NCI-H526 treated with DMSO at 0.1 percent for 48 hours (cell line): ENCODE results near the gene PUS7.
"Not testable (repeated sequence)": the region's sequence is repeated elsewhere in the genome, so short reads cannot be mapped to it uniquely, and the experiment has no call there.

Experiments used
- DNase-seq: peaks from one replicate; lab custom pipeline; 2025; lab: John Stamatoyannopoulos, UW

The PUS7 gene

DNA sequence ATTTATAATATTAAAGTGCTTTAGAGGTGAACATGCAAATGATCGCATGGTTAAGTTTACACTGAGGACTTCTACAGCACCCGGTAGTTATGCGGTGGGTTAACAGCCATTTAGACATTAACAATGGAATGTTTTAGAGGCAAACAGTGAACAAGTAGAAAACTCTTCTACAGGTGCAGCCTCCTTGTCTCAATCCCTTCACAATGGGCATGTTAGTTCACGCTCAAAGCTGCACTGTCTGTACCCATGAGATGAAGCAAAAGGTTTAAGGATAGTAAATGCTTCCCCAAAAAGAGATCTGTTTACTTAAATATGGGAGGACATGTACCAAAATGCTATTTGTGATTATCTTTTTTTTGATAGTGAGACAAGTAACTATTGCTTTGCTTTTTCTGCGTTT is 25.1 kb downstream of the PUS7 start:
- peak; percentile 92 for DNase-seq

DNA sequence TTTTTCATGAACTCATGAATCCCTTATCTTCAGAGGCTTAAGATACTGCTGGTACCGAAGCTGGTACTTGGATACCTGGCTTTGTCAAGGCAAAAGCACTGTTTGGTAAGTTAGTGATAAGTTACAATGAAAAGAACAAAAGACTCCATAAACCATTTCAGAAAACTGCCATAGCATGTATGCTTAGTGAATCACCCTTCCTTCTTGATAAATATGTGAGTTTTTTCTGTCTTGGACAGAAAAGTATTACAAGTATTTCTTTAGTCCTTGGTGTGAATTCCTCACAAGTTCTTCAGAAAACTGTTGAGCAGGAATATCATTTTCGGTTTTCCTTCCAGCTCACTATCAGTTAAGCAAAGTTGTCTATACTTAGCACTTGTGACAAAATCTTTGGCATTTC is 25.6 kb downstream of the PUS7 start:
- DNase-seq = no peak

DNA sequence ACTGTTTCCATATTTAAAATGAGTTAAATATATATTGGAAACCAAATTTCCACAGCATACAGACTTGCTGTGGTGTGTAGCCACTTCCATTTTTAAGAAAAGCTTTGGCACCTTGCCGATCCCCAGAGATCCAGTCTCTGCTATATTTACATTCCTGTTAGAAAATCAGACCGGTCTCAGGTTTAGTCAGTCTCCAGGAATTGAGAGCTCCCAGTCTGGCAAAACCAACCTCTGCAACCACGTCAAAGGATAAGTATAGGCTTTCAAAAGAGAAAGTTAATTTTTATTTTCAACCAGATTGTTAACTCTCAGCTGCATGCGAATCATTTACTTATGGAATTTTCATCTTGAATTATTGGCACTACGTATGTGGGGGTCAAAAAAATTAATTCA is 28.2 kb downstream of the PUS7 start:
- DNase-seq = no peak

DNA sequence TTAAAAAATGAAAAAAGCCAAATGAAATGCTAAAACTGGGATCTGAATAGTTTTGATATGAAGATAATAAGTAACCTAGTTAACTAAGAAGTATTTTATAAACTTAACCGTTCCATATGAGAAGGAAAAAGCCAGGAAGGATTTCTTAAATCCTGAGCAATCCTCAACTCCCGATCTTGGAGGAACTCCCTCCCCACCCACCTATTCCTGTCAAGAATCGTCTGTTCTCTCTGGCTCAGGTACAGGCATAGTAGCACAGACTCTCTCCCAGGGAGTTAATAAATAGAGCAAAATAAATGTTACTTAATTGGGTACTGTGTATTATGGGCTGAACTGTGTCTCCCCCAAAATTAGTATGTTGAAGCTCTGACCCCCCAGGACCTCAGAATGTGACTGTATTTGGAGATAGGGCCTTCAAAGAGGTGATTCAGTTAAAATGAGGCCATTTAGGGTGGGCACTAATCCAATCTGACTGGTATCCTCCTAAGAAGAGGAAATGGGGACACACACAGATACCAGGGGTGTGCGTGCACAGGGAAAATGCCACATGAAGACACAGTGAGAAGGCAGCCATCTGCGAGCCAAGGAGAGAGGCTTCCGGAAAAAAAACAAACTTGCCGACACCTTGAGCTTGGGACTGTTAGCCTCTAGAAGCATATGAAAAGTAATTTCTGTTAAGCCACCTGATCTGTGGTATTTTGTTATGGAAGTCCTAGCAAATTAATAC is 28.7 kb downstream of the PUS7 start:
- no peak for DNase-seq

DNA sequence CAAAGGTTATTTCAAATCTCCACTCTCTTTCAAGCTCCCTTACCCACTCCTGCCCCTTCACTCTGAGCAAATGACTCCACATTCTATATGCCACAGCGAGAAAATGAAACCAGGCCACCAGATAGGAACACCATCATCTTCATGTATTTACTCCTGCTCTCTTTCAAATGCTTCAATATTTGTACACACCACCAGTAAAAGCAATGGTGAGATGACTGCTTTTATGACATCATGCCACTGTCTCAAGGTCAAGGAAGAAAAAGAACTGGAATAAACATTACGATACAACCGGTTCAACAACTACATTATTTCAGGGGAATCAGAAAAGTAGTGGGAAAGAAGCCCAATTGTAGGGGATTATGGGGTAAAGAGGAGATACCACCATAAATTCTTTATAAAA is 32.7 kb downstream of the PUS7 start:
- no peak for DNase-seq

DNA sequence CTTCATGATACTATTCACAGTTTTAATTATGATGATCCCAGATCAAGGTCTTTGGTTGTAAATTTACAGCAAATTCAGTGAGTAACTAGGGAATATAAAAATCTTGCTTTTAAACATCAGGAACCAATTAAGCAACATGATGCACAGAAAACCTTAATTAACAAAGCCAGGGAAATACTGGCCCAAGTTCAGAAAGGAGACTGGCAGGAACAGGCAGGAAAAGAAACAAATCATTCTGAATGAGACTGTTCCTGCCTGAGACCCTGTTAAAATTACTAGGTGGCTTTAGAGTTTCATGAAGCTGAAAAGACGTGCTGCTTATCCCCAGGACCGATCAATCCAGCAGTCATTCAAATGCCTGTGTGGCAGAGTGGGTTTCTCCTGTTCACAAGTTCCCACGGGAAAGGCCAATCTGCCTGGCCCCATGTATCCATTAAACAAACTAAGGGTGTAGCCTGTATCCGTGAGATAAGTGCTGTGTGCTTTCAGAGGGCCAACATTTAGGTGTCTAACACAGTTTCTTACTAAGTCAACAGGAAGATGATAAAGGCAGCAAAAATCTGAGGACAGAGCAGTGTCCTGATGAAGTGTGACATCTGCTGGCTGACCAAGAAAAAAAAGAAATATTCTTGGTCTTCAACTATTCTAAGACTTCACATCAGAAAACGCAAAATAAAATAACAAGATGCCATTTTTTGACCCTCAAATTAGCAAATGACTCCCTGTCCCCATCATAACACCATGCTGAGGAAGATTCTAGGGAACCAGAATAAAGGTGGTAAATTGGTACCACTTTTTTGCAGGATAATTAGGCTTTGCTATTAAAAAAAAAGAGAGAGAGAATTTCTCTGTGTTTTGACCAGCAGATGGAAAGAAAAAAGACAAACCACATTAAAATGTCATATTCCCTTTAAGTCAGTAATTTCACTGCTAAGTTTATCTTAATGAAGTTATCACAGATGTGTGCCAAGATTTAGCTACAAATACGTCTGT is 34.2 kb downstream of the PUS7 start:
- no peak for DNase-seq

DNA sequence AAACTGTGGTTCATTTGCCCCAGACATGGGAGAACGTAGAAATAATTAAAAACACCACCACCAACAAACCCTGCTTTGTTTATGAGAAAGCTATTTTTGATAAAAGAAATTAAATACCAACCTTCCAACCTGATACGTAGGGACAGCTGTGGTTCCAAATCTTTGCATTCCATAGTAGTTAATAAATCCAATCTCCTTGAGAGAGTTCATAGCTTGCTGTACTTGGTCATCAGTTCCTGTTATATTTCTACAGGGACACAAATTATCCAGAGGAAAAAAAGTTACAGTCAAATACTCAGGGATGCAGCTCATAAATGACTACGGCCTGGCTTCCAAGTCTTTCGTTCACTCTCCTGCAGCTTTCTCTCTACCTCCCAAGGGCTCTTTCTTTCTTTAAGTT is 41.1 kb downstream of the PUS7 start:
- no peak for DNase-seq

DNA sequence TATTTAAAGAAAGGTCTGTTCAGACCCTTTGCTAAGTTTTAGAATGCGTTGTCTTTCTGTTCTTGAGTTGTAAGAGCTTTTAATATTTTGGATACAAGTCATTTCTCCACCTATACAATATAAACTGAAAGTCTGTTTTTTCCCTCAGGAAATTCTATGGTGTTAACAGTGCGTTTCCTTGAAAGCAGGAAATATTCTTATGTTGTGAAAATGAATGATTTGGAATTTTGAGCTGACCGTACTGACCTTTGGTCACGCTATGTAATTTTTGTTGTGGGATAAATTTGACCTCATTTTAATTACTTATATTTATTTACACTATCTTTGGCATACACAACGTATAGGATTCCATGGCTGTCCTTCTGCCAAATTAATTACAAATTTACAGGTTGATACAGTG is 43.5 kb downstream of the PUS7 start:
- DNase-seq = no peak

DNA sequence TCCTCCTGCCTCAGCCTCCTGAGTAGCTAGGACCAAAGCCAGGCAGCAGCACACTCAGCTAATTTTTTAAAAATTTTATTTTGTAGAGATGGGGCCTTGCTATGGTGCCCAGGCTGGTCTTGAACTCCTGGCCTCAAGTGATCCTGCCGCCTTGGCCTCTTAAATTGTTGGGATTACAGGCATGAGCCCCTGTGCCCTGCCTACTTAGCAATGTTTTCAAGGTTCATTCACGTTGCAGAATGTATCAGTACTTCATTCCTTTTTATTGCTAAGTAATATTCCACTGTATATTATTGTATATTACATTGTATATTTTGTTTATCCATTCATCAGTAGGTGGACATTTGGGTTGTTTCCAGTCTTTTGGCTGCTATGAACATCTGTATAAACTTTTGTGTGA is 44.2 kb downstream of the PUS7 start:
- DNase-seq = no peak

DNA sequence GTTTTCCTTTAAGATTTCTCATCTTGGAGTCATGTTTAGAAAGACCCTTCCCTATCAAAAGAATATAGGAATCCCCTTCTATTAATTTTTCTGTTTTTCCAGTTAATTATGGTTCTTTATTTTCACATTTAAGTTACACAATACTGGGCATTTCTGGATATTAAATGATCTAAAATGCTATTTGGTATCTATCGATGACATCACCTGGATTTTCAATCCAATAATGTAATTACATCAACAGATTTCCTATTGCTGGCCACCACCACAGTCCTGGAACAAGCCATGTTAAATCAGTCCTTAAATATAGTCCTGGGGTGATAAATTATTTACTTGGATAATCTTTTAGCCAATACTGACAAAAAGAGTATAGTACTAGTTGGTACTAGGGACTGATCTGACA is 48.0 kb downstream of the PUS7 start:
- no peak for DNase-seq

DNA sequence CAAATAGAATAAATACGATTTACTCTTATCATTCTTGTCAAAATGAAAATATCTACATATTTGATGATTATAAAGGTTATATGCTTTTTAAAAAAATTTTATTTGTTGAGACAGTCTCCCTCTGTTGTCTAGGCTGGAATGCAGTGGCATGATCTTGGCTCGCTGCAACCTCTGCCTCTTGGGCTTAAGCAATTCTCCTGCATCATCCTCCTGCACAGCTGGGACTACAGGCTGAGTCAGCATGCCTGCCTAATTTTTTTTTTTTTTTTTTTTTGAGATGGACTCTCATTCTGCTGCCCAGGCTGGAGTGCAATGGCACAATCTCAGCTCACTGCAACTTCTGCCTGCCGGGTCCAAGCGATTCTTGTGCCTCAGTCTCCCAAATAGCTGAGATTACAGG is 48.9 kb downstream of the PUS7 start:
- no peak for DNase-seq

DNA sequence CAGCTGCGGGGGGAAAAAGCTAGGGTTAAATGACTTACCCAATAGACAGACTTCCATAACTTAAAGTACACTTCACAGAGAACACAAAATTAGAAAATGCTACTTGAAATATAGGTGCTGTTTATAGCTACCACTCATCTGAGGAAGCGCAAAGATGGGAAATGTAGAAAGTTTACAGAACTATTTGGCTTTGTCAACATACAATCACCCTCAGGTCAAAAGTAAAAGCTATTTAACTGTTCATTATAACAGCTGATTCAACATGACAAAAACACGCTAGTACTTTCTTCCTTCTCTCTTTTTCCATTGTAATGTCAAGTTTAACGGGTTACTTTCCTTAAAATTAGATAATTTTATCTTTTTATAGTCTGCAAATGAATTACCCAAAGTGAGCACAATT is 51.2 kb downstream of the PUS7 start:
- DNase-seq = no peak

DNA sequence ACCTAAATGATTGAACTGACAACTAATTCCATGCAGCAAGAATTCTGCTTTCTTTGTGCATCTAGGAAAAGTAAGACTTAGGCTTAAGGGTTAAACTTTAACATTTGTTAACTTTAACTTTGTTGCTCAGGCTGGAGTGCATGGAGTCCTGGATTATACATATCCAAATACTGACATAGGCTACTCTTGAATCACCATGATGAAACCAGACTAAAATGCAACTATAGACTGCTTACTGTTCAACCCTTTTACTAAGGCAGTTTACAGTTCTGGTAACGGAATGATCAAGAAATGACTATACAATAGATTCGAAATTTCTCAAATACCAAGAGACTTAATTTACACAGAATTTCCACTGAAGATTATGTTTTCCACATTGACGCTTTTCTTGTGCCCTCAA is 52.0 kb downstream of the PUS7 start:
- DNase-seq = no peak

DNA sequence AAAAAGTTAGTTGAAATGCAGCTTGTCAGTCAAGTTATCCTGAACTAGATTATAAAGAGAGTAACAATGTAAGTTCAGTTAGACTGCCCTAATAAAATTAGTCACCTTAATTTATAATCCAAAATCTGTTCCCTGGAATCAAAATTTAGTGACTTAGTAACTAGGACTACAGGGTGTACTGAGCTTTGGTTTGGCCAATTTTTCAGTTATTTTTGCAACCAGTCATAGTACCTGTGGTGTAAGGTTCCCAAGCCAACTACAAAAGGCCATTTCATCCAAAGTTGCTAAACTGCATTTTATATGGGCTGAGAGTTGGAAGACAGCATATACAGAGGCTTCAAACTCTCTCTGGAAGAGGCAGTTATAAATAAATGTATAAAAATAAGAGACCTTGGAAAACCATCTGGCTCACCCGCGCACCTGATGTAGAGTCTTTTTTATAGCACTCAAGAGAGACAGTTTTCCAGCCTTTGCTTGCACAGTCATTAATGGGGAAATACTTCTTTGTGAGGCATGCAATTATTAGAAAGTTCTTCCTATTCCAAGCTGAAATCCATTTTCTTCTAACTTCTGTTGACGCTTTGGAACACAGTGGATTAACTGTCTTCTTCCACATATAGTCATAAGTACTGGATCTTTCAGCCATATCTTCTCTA is 59.2 kb downstream of the PUS7 start:
- DNase-seq = no peak

DNA sequence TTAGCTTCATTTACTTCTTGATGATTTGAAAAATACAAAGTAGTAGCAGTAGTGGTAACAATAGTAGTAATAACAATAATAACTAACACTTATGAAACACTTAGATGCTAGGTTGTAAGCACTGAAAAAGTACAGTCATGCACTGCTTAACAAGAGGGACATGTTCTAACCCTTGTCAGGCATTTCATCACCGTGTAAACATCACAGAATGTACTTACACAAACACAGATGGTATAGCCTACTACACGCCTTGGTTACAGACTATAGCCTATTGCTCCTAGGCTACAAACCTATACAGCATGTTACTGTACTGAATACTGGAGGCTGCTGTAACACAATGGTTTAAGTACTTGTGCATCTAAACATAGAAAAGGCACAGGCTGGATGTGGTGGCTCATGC is 60.6 kb downstream of the PUS7 start:
- no peak for DNase-seq

DNA sequence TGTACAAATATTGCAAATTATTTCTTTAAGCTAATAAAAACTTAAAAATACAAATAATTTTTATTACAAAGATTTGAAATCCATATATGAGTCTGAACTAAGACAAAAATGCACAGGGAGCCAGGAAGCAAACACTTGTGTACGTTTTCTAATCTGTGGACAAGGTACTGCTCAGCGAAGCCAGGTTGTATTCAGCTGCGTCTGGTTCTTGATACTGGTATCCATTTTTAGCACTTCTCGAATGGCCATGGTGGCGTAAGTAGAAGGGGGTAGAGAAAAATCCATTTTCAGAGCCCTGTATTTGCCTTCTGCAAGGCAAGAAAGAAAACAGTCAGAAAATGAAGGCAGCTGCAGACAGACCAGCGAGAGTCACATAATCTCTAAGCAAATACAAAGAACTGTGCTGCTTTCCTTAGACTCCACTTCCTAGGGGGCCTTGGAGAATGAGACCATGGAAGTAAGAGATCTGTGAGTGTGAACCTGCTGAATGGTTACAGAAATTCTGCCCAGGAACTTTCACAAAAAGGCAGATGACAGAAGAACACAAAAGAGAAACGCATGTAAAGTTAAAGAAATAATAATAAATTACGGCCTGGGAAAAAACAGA is 64.3 kb downstream of the PUS7 start:
- no peak for DNase-seq

DNA sequence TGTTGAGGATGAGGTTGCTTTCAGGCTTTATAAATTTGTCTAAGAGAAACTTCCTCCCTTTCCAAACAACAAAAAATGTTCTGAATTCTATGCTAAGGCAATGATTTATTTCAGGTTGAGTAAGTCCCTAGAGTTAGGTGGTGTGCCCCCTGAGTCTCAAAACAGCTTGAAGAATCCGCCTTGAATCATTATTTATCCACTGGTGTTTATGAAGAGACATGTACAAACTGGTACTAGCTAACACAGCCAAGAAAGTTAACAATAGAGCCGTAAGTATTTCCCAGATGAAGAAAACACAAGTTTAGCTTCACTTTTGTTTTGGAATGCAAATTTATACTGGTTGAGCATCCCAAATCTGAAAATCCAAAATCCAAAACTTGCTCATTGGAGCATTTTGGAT is 67.2 kb downstream of the PUS7 start:
- DNase-seq = no peak

DNA sequence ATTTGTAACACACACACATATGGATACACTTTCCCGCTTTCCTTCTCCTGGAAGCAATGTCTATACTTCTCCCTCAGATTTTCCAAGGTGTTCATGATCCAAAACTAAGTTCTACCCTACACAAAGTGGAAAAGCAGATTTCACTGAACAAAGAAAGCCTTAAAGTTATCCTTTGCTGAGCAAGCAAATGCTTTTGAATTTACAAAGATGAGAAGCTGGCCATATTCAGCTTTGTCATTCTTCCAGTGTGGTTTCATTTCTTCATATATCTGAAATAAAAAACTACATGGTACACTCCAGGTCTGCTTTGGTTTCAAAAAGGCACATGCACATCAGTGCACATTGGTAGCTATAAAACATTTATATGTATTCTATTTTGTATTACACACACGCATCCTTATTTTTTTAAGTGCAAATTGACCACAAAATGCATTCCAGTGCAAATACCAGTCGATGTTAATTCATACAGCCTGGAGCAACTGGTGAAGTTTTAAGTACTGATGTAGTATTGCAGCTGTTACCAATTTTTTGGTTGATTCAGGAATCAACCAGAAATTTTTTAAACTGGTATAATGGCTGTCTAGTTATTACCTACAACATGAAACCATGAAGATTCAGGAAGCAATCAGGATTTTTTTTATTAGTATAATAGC is 67.8 kb downstream of the PUS7 start:
- no peak for DNase-seq

DNA sequence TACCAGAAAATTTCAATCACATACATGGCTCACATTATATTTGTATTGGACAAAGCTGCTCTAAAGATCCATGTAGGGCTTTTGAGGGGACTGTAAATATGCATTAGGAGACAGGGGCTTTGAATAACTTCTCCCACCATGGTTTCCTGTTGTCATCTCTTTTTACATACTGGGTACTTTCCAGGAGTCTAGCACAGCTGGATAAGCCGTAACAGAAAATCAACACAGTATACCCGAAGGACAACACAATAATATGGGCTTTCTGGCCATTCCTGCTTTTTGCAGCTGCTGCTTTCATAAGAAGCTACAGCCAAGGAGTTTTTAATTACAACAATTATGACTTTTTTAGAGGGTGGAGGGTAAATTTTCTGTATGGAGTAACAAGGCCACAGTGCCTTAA is 70.0 kb downstream of the PUS7 start:
- DNase-seq = no peak

DNA sequence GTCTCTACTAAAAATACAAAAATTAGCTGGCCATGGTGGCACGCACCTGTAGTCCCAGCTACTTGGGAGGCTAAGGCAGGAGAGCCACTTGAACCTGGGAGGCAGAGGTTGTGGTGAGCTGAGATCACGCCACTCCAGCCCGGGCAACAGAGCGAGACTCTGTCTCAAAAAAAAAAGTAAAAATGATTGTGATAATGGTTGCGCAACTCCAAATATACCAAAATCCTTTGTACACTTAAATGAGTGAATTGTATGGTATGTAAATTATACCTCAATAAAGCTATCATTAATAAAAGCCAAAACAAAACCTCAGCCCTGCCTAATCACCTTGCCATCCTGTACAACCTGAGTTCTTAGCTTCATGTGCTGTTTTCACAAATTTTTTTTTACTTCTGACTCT is 71.2 kb downstream of the PUS7 start:
- not testable (repeated sequence) for DNase-seq

DNA sequence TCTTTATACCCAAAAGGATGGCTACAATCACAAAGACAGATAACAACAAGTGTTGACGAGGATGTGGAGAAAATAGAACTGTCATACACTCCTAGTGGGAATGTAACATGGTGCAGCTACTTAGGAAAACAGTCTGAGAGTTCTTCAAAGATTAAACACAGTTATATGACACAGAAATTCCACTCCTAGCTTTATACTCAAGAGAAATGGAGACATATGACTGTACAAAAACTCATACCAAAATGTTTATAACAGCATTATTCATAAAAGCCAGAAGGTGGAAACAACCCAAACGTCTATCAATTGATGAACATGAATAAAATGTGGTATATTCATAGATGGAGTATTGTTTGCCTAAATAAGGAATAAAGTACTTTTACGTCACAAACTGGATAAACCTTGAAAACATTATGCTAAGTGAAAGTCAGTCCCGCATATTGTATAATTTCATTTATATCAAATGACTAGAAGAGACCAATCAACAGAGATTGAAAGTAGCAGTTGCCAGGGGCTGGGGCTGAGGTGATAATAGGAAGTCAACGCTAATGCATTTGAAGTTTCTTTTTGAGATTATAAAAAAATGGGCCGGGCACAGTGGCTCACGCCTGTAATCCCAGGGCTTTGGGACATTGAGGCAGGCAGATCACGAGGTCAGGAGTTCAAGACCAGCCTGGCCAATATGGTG is 71.8 kb downstream of the PUS7 start:
- DNase-seq = no peak
